Endothelial cell of coronary artery (primary cell): ENCODE results near the gene SLC23A2. TPM values are rescaled to one million over a fixed set of nuclear protein-coding genes. Genes with fewer than 3 reads are reported as not detected.

Experiments used
- total RNA-seq: library from RNA; depleted of rRNA; stranded (reverse); fragments of >200 nt; gene quantifications from 2 replicates; pipeline ENCODE4 v1.2.3, GENCODE V29; 2014

Gene SLC23A2
- 11.3 and 14.0 TPM in 2 replicates for total RNA-seq

GRCh38 chr20:5001174-5002076 lies at the start of gene SLC23A2:
Gene SLC23A2 (minus strand): TSS chr20:5001510. CDS start chr20:4932562, 68,948 bp downstream.

Other genes starting within 250 kb of the SLC23A2 start
- 41.3 and 154 TPM in 2 replicates for gene RASSF2, start 177.9 kb downstream of the SLC23A2 start, total RNA-seq
- gene TMEM230, start 111.6 kb upstream of the SLC23A2 start, total RNA-seq = 52.1 and 52.8 TPM in 2 replicates
- 99.6 and 203 TPM in 2 replicates for gene PCNA, start 118.4 kb upstream of the SLC23A2 start, total RNA-seq
- gene CDS2, start 125.5 kb upstream of the SLC23A2 start, total RNA-seq = 26.6 and 32.6 TPM in 2 replicates